Fibroblast of lung (primary cell): ENCODE measurements around the gene TTC33. TPM values are rescaled to one million over a fixed set of nuclear protein-coding genes. Genes with fewer than 3 reads are reported as not detected.

Experiments
- DNase-seq, 2 donors: peaks; one replicate each; pipeline versions ENCODE4 v3.0.0 to v3.0.0-alpha.2; 2010; ENCODE audit warnings: low read depth in 2 of 2
- H2AFZ ChIP-seq: 2 replicates; pipeline ENCODE4 v1.5.1; 2012; ENCODE audit warnings: low read length, control low read depth, inconsistent platforms
- H3K27ac ChIP-seq: 2 replicates; pipeline ENCODE4 v1.5.1; 2011; ENCODE audit warnings: low read length, control low read depth; ENCODE audit not compliant: insufficient read depth
- H3K27me3 ChIP-seq: 2 replicates; pipeline ENCODE4 v1.5.1; 2011; ENCODE audit warnings: mild to moderate bottlenecking, low read length; ENCODE audit not compliant: control insufficient read depth, insufficient read depth
- H3K36me3 ChIP-seq: 2 replicates; pipeline ENCODE4 v1.5.1; 2011; ENCODE audit warnings: low read length; ENCODE audit not compliant: control insufficient read depth, insufficient read depth
- H3K4me1 ChIP-seq: 2 replicates; pipeline ENCODE4 v1.5.1; 2011; ENCODE audit warnings: low read length; ENCODE audit not compliant: control insufficient read depth, insufficient read depth; ENCODE audit errors: extremely low read depth
- H3K4me2 ChIP-seq: 2 replicates; pipeline ENCODE4 v1.5.1; 2011; ENCODE audit warnings: low read length, control low read depth; ENCODE audit not compliant: insufficient read depth; ENCODE audit errors: extremely low read depth
- H3K4me3 ChIP-seq, 4 experiments: fragments of 200-600 bp in 1 of 4; sonication (generic) in 1 of 4; replicated peaks in 1 of 4; 2 replicates each; pipeline ENCODE4 v1.5.1; 2011 to 2016; ENCODE audit warnings: low read length in 4 of 4, low read depth in 3 of 4, mild to moderate bottlenecking in 3 of 4, control low read depth in 2 of 4, inconsistent platforms in 1 of 4, mixed read lengths in 1 of 4; ENCODE audit not compliant: insufficient read depth in 1 of 4; ENCODE audit errors: control extremely low read depth in 1 of 4
- H3K79me2 ChIP-seq: 2 replicates; pipeline ENCODE4 v1.5.1; 2012; ENCODE audit warnings: mild to moderate bottlenecking, low read length, inconsistent platforms; ENCODE audit not compliant: control insufficient read depth, insufficient read depth
- H3K9ac ChIP-seq: 2 replicates; pipeline ENCODE4 v1.5.1; 2011; ENCODE audit warnings: mild to moderate bottlenecking, low read length, control low read depth; ENCODE audit not compliant: insufficient read depth
- H3K9me3 ChIP-seq: 2 replicates; pipeline ENCODE4 v1.5.1; 2012; ENCODE audit warnings: low read depth, low read length; ENCODE audit not compliant: control insufficient read depth, insufficient read depth
- H4K20me1 ChIP-seq: 2 replicates; pipeline ENCODE4 v1.5.1; 2011; ENCODE audit warnings: low read length; ENCODE audit not compliant: control insufficient read depth, insufficient read depth; ENCODE audit errors: extremely low read depth
- EZH2 ChIP-seq: IDR thresholded peaks from 2 replicates; pipeline ENCODE4 v1.5.1; 2012; ENCODE audit warnings: low read length, control low read depth, mild to moderate bottlenecking; ENCODE audit errors: missing control alignments
- polyA plus RNA-seq, 2 donors: library from polyadenylated mRNA; depleted of rRNA in 1 of 2; stranded (reverse) in 1 of 2; unstranded in 1 of 2; fragments of >200 nt; gene quantifications; 2 replicates each; pipeline ENCODE4 v1.2.1, GENCODE V29; 2011 to 2012; ENCODE audit warnings: missing spikeins in 1 of 2
- total RNA-seq: library from RNA; depleted of rRNA; stranded (reverse); fragments of >200 nt; gene quantifications from 2 replicates; pipeline ENCODE4 v1.2.1, GENCODE V29; 2014
- TF ChIP-seq, protein P1 (sequence below), 2 donors: IDR thresholded peaks in 1 of 2; conservative IDR thresholded peaks in 1 of 2; 1 replicate in 1 of 2; 2 replicates in 1 of 2; pipeline ENCODE4 v1.5.1; 2011 to 2012; ENCODE audit warnings: low read length in 2 of 2, control low read depth in 1 of 2, inconsistent platforms in 1 of 2, low read depth in 1 of 2, mild to moderate bottlenecking in 1 of 2

The TTC33 gene
- total and polyA plus RNA-seq, 2 donors (not counting 1 experiment from before 2014, with no cell fraction given) = 8.7 to 16.3 TPM

DNA sequence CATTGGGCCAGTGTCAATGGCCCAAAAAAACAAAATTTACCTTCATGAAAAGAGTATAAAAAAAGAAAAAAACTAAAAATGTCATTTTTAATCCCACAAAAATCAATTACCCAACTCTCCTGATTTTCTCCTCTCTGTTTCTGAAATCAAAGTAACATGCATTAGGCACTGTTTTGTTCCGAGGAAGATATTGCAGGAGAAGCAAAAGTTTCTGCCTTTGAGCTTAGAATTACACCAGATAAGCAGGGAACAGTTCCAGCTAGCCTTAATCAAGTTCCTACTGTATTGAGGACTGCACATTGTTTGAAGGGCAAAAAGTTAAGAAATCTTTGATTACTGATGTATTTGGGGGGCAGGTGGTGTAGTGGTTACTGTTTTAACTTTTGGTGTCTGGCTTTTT is 43.5 kb upstream of the TTC33 start:
- H2AFZ ChIP-seq = no peak overlapping the region
- TF ChIP-seq, protein P1, sequence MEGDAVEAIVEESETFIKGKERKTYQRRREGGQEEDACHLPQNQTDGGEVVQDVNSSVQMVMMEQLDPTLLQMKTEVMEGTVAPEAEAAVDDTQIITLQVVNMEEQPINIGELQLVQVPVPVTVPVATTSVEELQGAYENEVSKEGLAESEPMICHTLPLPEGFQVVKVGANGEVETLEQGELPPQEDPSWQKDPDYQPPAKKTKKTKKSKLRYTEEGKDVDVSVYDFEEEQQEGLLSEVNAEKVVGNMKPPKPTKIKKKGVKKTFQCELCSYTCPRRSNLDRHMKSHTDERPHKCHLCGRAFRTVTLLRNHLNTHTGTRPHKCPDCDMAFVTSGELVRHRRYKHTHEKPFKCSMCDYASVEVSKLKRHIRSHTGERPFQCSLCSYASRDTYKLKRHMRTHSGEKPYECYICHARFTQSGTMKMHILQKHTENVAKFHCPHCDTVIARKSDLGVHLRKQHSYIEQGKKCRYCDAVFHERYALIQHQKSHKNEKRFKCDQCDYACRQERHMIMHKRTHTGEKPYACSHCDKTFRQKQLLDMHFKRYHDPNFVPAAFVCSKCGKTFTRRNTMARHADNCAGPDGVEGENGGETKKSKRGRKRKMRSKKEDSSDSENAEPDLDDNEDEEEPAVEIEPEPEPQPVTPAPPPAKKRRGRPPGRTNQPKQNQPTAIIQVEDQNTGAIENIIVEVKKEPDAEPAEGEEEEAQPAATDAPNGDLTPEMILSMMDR (conservative IDR thresholded peaks at IDR 0.05 in 1 of 2, IDR thresholded peaks at IDR 0.05 in 1 of 2; ENCODE audit: low read depth in 1 of 2, low read length in 2 of 2) = no peak
- no peak for TF ChIP-seq EZH2
- no peaks in the 10 kb centered on the region for H3K27me3 ChIP-seq
- no peaks in the 10 kb centered on the region for H3K36me3 ChIP-seq
- H3K4me1 ChIP-seq = peaks cover 4% of the 10 kb centered on the region
- no peak overlapping the region for H3K9ac ChIP-seq
- no peak overlapping the region for H3K27ac ChIP-seq
- peak overlapping the region; percentile 87 for H3K4me2 ChIP-seq
- peaks cover 36% of the 10 kb centered on the region for H3K79me2 ChIP-seq
- H3K9me3 ChIP-seq = no peaks in the 10 kb centered on the region
- no peaks in the 10 kb centered on the region for H4K20me1 ChIP-seq
- DNase-seq = peak in 1 of 2 donors; percentile 54
- H3K4me3 ChIP-seq = peak overlapping the region; percentile 23 to 97 (median 89)

DNA sequence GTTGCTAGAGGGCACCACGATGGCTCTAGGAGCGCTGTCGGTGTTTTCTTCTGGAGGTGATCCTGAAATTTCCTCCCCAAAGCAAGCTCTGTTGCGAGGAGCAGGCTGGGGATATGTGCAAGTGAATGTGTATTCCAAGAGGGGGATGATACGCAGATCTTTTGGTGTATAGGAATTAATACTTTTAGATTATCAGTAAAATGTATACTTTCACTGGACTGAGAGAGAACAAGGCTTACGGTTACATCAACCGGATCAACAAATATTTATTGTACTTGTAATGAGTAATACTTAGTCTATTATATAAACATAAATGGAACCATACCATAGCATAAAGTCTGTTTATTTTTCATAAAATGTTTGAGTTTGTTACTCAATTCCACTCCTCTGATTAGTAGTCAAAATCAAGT is 43.0 kb upstream of the TTC33 start:
- H3K36me3 ChIP-seq = no peaks in the 10 kb centered on the region
- DNase-seq = peak in 1 of 2 donors; percentile 67
- peak overlapping the region; percentile 95 for H3K27ac ChIP-seq
- no peaks in the 10 kb centered on the region for H4K20me1 ChIP-seq
- peak overlapping the region; percentile 100 for H2AFZ ChIP-seq
- H3K4me3 ChIP-seq = peak overlapping the region; percentile 82 to 98 (median 96)
- H3K4me2 ChIP-seq = peak overlapping the region; percentile 87
- peak overlapping the region; percentile 83 for H3K9ac ChIP-seq
- no peaks in the 10 kb centered on the region for H3K27me3 ChIP-seq
- peaks cover 4% of the 10 kb centered on the region for H3K4me1 ChIP-seq
- TF ChIP-seq EZH2 = no peak
- TF ChIP-seq, protein P1 (conservative IDR thresholded peaks at IDR 0.05 in 1 of 2, IDR thresholded peaks at IDR 0.05 in 1 of 2; ENCODE audit: low read depth in 1 of 2, low read length in 2 of 2) = peak in 1 of 2 donors; percentile 25
- peaks cover 40% of the 10 kb centered on the region for H3K79me2 ChIP-seq
- no peaks in the 10 kb centered on the region for H3K9me3 ChIP-seq

DNA sequence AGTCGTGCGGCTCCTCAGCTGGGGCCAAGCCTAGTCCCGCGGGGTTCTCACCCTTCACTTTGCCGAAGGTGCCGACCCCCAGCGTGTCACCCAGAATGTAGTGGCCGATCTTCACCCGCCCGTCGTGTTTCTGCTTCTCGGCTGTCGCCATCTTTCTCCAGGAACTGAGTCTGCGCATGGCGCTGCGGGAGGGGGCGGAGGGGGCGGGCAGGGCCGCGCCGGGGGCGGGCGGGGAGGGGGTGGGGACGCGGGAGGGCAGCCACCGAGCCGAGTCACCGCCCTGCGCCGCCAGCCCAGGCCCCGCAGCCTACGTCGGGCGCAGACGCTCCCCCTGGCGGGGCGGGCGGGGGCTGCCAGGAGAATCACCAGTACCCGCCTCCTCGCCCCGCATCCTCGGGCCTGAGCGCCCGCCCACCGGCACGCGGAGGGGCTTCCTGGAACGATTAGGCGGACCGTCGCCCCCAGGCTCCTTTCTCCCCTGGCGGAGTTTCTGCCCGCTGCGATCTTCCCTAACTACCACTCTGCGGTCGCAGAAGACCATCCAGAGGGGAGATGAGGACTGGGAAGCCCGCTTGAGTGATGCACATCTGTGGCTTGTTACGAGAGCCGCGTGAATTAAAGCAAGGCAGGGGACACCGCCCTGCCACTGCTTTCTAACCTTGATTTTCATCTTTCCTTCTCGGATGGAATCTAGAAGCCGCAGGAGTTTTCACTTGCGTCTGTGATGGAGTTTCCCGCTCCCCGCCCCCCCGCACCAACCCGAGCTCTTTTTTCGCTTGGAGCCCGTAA is 42.4 kb upstream of the TTC33 start, which contains the start of gene PRKAA1:
PRKAA1 (minus strand) TSS at position 363 of the 789 bp plus-strand sequence; CDS start at position 178, 185 bp downstream.
- H3K27me3 ChIP-seq = no peaks in the 10 kb centered on the region
- H3K4me1 ChIP-seq = peaks cover 4% of the 10 kb centered on the region
- no peak for TF ChIP-seq EZH2
- TF ChIP-seq, protein P1 (conservative IDR thresholded peaks at IDR 0.05 in 1 of 2, IDR thresholded peaks at IDR 0.05 in 1 of 2; ENCODE audit: low read depth in 1 of 2, low read length in 2 of 2) = peak; percentile 38 to 45
- H3K27ac ChIP-seq = peak within 1 kb of the TSS; percentile 95
- H4K20me1 ChIP-seq = no peaks in the 10 kb centered on the region
- H2AFZ ChIP-seq = peak within 1 kb of the TSS; percentile 100
- H3K9me3 ChIP-seq = no peaks in the 10 kb centered on the region
- no peaks in the 10 kb centered on the region for H3K36me3 ChIP-seq
- peak within 1 kb of the TSS; percentile 93 to 98 (median 96) for H3K4me3 ChIP-seq
- peak within 1 kb of the TSS; percentile 97 for H3K9ac ChIP-seq
- H3K79me2 ChIP-seq = peaks cover 46% of the 10 kb centered on the region
- H3K4me2 ChIP-seq = peak within 1 kb of the TSS; percentile 93
- peak; percentile 82 to 86 for DNase-seq
